Endothelial cell of coronary artery (primary cell): ENCODE measurements around the gene ANKRD36C. TPM values are rescaled to one million over a fixed set of nuclear protein-coding genes. Genes with fewer than 3 reads are reported as not detected.

Experiments
- total RNA-seq: library from RNA; depleted of rRNA; stranded (reverse); fragments of >200 nt; gene quantifications from 2 replicates; pipeline ENCODE4 v1.2.3, GENCODE V29; 2014

Gene ANKRD36C
- 31.2 and 32.7 TPM in 2 replicates for total RNA-seq

DNA sequence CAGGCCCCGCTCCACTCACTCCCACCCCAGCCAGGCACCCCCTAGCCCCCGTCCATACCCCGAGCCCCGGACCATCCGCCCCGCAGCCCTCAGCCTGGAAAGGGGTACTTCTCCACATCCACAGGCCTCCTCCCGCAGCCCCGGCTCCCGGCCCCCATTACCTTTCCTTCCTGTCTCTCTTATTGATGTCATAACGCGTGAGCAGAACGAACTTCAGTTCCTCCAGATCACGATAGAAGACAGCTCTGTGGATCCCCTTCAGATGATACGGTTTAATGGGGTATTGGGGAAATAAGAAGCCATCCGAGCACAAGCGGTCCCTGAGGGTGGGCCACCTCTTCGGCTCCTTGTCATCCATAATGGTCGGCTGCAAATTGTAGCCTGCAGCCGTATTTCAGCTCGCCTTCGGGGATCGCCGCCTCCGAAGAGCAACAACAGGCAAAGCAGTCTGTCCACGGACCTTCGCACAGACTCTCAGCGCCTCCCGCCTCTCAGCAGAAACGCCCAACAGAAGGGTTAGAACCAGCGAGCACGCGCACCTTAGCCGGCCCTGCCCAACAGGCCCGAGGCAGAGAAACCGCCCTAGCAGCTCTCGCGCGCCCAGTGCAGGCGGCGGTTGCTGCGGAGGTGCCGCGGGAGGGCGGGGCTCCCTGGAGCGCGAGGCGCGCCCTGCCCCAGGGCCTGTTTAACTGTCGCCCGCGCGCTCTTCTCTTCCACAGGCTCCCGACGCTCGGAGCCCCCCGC lies at the start of gene ANKRD36C:
ANKRD36C (minus strand) TSS at position 474 of the 744 bp plus-strand sequence; CDS start at position 358, 116 bp downstream.

DNA sequence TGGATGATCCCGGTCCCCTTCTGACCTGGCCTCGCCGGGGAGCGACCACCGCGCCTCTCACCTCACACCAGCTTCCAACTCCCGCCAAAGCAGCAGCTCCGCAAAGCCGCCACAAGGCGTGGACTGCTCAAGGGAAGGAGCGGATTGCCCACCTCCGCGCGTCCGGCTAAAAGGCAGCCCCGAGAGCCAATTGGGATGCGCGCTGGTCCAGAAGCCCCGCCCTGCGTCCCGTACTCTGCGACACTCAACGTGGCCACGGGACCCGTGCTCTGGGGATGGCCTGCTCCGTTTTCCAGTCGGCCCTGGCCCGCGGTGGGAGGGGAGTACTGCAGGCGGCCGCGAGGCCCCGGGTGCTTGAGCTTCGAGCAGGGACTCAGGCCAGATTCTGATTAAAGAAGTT lies 43.2 kb upstream of the ANKRD36C start, which contains the start of gene GPAT2:
GPAT2 (minus strand) TSS at position 125 of the 400 bp plus-strand sequence. CDS start 2,557 bp downstream, outside the sequence.

Other genes starting within 250 kb of the ANKRD36C start
- gene GPAT2, start 43.1 kb upstream of the ANKRD36C start, total RNA-seq: 3.8 and 11.9 TPM in 2 replicates
- not detected in 2 replicates for gene ADRA2B, start 124.7 kb upstream of the ANKRD36C start, total RNA-seq
- not detected in 2 replicates for gene ASTL, start 146.7 kb upstream of the ANKRD36C start, total RNA-seq
- 0.09 and 0.54 TPM in 2 replicates for gene DUSP2, start 153.6 kb upstream of the ANKRD36C start, total RNA-seq
- 148 and 170 TPM in 2 replicates for gene STARD7, start 217.0 kb upstream of the ANKRD36C start, total RNA-seq